RCC 7860 (cell line): ENCODE measurements around the gene GALNT1.

Source experiments
- DNase-seq: peaks from one replicate; pipeline ENCODE4 v3.0.0-alpha.2; 2015; ENCODE audit warnings: low spot score
- FAIRE-seq: peaks from 2 replicates; lab custom pipeline; 2012; peaks lifted over from hg19 to GRCh38; lab: Jason Lieb, UNC

Gene GALNT1

DNA sequence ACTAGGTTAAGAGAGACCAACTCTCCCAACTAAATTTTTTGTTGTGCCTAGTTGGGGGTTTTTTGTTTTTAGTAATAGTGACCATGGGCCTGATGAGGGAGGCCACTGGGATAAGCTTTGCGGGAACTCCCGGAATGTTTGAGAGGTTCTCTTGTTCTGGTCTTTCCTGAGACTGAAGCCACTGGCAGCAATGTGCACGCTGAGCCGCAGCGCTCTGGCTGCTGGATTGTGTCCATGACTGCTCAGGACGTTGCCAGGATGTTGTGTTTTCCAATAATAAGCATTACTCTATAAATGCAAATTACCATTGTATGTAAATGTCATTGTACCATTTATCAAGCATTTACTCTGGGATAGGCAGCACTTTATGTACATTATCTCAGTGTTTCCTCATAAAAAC is 126.1 kb downstream of the GALNT1 start:
- FAIRE-seq (no peak), DNase-seq (no peak)

GRCh38 chr18:35710581-35710980 is 129.0 kb downstream of the GALNT1 start:
- FAIRE-seq (no peak), DNase-seq (no peak)

DNA sequence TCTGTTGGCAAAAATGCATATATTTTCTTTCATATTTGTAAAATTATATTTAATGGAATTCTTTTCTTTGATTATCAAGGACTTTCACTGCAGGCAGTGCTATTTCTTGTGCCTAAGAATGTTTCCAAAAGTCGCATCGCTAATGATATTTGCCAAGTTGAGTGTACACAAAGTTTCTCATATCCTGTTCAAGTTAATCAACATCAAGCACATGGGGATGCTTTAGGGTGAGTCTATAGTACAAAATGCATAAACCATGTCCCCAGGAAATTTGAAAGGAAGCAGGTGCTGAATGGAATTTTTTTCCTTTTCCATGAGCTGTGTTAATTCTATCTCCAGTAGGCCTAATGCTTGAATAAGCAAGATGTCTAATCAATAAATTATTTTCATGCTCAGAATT is 129.7 kb downstream of the GALNT1 start:
- DNase-seq, result no peak
- FAIRE-seq, result no peak

DNA sequence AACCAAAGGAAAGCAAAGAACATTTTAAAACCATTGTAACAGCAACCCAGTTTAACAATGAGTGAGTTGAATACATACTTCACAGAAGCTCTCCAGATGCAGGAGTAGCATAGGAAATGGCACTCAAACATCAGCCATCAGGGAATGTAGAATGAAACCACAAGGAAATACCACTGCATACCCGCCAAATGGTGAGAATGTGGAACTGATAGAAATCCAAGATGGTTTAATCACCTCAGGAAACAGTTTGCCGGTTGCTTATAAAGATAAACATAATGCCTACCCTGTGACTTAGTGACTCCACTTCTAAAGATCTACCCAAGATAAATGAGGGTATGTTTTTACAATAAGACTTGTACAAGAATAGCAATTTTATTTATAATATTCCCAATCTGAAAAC is 132.0 kb downstream of the GALNT1 start:
- no peak for DNase-seq
- no peak for FAIRE-seq

GRCh38 chr18:35714539-35714938 is 133.0 kb downstream of the GALNT1 start:
- DNase-seq, result no peak
- FAIRE-seq, result no peak

DNA sequence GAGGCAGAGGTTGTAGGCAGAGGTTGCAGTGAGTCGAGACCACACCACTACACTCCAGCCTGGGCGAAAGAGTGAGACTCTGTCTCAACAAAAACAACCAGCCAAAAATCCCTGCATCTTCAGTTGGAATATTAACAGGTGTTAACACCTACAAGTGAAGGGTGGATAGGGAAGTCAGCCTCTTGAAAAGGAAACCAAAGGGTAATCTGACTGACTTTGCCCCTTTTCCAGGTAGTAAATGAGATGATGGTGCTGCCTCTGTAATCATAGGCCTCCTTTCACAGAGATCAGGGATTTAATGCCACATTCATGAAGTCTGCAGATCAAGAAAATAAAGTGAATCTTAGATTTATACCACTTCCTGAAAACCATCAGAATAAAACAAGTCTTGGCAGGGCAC is 133.6 kb downstream of the GALNT1 start:
- FAIRE-seq (no peak), DNase-seq (no peak)

DNA sequence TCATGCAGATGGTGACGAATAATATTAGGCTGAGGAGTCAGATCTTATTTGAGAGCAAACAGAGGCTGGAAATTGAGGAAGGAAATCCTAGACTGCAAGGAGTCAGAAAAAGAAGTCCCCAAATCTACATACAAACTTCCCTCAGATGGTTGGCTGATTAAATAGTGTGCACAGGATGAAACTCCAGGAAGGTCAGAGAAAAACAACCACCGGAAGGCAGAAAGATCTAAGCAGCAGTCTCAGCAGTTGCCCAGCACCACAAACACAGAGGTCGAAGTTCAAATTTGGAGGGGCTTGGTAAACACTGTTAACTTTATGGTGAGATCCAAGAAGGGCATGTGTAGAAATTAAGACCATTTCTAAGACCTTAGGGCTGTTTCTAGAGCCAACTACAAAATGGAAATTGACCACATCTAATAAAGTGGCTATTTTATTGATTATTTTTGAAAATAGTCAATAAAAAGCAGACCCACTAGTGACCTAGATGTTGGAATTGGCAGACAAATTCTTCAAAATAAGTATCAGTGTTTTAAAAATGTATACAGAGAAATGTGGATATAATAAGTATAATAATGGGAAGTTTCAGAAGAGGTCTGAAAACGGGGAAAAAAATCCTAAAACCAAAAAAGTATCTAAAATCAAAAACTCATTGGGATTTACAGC is 134.8 kb downstream of the GALNT1 start:
- no peak for DNase-seq
- FAIRE-seq, result no peak

DNA sequence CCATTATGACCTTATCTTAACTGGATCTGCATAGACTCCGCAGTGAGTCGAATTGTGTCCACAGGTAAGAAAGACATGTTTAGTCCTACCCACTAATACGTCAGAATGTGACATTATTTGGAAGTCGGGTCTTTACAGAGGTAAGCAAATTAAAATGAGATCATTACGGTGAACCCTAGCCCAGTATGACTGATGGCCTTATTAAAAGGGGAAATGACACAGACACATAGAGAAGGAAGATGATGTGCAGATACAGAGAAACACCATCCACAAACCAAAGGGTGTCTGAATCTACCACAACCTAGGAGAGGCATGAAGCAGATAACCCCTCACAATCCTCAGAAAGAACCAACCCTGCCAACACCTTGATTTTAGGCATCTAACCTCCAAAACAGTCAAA is 135.6 kb downstream of the GALNT1 start:
- no peak for FAIRE-seq

GRCh38 chr18:35721431-35722081 is 140.0 kb downstream of the GALNT1 start:
- no peak for DNase-seq
- no peak for FAIRE-seq

More for the DNA sequence above, 135.6 kb downstream of the GALNT1 start:
- DNase-seq, result no peak

- DNase-seq, result no peak
- no peak for FAIRE-seq
Observed at GRCh38 chr18:35728676-35729075, 147.1 kb downstream of the GALNT1 start.

- FAIRE-seq, result no peak
Observed at GRCh38 chr18:35729991-35730668, 148.6 kb downstream of the GALNT1 start.

GRCh38 chr18:35730691-35731370 is 149.3 kb downstream of the GALNT1 start:
- no peak for FAIRE-seq
- no peak for DNase-seq

More at GRCh38 chr18:35729991-35730668, 148.6 kb downstream of the GALNT1 start:
- no peak for DNase-seq

- DNase-seq (no peak), FAIRE-seq (no peak)
Observed at GRCh38 chr18:35731701-35732100, 150.2 kb downstream of the GALNT1 start.

GRCh38 chr18:35732162-35732561 is 150.6 kb downstream of the GALNT1 start:
- FAIRE-seq (no peak), DNase-seq (no peak)

DNA sequence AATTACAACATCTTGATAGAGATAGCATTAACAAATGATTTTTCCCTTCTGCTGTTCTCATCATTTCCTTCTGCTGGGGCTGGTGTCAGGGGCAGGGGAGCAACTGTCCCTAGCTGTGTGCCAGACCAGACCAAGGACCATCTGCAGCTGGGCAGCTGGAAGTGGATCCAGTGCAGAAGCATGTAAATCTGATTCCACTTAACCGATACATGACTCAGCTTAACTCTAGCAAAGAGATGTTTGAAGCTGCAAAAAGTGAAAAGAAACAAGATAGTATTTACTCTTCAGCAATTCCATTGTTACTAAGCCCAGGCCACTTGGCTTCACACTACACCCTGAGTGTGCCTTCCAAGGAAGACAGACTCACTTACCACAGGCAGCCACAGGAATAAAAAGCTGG is 151.1 kb downstream of the GALNT1 start:
- FAIRE-seq (no peak), DNase-seq (no peak)

GRCh38 chr18:35733408-35733807 is 151.9 kb downstream of the GALNT1 start:
- DNase-seq (no peak), FAIRE-seq (no peak)

- DNase-seq (no peak), FAIRE-seq (no peak)
Observed at GRCh38 chr18:35736696-35737095, 155.2 kb downstream of the GALNT1 start.

DNA sequence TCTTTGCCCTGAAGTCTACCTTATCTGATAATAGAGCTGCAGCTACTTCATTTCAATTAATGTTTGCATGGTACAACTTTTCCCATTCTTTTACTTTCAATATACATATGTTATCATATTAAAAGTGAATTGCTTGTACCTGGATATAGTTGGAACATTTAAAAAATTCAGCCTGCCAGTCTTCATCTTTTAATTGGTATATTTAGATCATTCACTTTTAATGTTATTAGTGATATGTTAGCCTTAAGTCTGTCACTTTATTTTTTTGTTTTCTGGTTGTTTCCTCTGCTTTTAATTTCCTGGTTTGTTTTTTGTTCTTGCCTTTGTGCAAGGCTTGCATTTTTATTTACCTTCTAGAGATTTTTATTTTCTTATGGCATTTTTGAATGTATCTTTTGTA is 158.2 kb downstream of the GALNT1 start:
- no peak for DNase-seq
- no peak for FAIRE-seq

- FAIRE-seq, result no peak
- DNase-seq, result no peak
Observed at GRCh38 chr18:35740656-35741055, 159.1 kb downstream of the GALNT1 start.

DNA sequence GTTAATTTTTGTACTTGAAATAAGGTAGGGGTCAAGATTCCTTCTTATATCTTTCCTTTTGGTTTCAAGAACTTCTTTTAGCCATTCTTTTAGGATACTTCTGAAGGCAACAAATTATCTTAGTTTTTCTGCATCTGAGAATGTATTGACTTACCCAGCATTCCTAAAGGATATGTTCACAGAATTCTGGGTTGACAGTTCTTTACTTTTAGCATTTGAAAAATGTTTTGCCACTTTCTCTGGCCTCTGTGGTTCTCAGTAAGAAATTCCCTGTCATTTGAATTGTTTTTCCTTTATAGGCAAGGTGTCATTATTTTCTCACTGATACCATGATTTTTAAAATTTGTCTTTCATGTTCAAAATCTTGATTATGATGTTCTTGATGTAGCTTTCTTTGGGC is 162.4 kb downstream of the GALNT1 start:
- FAIRE-seq, result no peak
- DNase-seq, result no peak

GRCh38 chr18:35745814-35746213 is 164.3 kb downstream of the GALNT1 start:
- DNase-seq (no peak), FAIRE-seq (no peak)
